PFSK-1 (cell line): ENCODE data around the gene MPPE1.

Experiments
- POLR2AphosphoS5 ChIP-seq: IDR thresholded peaks from 2 replicates; pipeline ENCODE4 v1.6.1; 2012; ENCODE audit warnings: low read depth, mild to moderate bottlenecking, control low read depth, low read length, moderate library complexity
- TAF1 ChIP-seq: IDR thresholded peaks from 2 replicates; pipeline ENCODE4 v1.6.1; 2012; ENCODE audit warnings: low read length, control low read depth, borderline replicate concordance; ENCODE audit not compliant: insufficient read depth

DNA sequence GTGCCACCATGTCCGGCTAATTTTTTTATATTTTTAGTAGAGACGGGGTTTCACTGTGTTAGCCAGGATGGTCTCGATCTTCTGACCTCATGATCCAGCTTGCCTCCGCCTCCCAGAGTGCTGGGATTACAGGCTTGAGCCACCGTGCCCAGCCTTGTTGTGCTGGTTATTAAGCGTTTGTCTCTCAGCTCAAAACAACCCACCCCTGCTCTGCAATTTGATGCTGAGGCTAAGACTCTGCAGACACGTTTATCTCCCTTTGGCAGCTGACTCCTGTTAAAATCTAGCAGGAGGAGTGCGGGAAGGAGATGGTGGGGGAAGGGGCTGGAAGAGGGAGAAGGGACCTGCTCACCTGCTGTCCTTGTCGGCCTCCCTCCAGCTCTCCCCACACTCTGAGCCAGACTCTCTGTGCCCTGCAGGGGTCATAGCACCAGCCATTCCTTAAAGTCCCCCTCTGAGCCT, 43.3 kb upstream of the MPPE1 start:
- TF ChIP-seq POLR2AphosphoS5 = no peak
- no peak for TF ChIP-seq TAF1
